AG09309 (cell line): ENCODE results near the gene H3-3A.
A peak's percentile ranks its signal among the peaks of the same experiment; 100 is the strongest.

Experiments
- DNase-seq: peaks from one replicate; pipeline ENCODE4 v3.0.0-alpha.2; 2010; ENCODE audit warnings: low read depth
- H3K4me3 ChIP-seq: 2 replicates; pipeline ENCODE4 v1.5.1; 2011; ENCODE audit warnings: mild to moderate bottlenecking, low read depth, low read length, moderate library complexity; ENCODE audit not compliant: control insufficient read depth
- TF ChIP-seq, protein P1 (sequence below): IDR thresholded peaks from 2 replicates; pipeline ENCODE4 v1.5.1; 2011; ENCODE audit warnings: mild to moderate bottlenecking, low read depth, low read length, inconsistent platforms; ENCODE audit not compliant: insufficient read depth, control insufficient read depth; ENCODE audit errors: missing control alignments

The H3-3A gene

DNA sequence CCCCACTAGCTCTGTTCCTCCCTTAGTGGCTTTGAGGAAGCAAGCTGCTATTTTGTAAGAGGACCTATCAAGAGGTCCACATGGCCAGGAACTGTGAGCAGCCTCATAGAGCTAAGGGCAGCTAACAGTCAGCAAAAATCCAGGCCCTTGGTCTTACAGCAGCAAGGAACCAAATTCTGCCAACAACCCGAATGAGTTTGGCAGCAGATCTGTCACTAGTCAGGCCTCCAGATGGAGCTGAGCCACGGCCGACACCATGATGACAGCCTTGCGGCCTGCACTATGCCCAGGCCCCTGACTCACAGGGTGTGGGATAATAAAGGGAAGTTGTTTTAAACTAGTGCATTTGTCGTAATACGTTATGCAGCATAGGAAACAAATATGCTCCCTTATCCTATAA is 28.0 kb upstream of the H3-3A start:
- DNase-seq = peak; percentile 98
- TF ChIP-seq, protein P1, sequence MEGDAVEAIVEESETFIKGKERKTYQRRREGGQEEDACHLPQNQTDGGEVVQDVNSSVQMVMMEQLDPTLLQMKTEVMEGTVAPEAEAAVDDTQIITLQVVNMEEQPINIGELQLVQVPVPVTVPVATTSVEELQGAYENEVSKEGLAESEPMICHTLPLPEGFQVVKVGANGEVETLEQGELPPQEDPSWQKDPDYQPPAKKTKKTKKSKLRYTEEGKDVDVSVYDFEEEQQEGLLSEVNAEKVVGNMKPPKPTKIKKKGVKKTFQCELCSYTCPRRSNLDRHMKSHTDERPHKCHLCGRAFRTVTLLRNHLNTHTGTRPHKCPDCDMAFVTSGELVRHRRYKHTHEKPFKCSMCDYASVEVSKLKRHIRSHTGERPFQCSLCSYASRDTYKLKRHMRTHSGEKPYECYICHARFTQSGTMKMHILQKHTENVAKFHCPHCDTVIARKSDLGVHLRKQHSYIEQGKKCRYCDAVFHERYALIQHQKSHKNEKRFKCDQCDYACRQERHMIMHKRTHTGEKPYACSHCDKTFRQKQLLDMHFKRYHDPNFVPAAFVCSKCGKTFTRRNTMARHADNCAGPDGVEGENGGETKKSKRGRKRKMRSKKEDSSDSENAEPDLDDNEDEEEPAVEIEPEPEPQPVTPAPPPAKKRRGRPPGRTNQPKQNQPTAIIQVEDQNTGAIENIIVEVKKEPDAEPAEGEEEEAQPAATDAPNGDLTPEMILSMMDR = no peak

DNA sequence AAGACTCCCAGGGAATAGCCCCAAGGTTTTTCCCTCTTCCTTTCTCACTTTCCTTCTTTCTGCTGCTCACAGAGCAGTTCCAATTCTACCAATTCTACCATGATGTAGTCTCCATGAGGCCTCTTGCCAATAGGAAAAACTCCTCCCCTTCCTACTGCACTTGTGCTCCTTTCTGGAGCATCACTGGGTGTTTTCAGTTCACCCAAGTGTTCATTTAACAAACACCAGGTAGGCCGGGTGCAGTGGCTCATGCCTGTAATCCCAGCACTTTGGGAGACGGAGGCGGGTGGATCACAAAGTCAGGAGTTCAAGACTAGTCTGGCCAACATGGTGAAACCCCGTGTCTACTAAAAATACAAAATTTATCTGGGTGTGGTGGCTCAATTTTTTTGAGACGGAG is 26.6 kb upstream of the H3-3A start:
- TF ChIP-seq, protein P1 = no peak
- no peak for DNase-seq
- no peak overlapping the region for H3K4me3 ChIP-seq

More for the DNA sequence above, 28.0 kb upstream of the H3-3A start:
- H3K4me3 ChIP-seq = no peak overlapping the region

DNA sequence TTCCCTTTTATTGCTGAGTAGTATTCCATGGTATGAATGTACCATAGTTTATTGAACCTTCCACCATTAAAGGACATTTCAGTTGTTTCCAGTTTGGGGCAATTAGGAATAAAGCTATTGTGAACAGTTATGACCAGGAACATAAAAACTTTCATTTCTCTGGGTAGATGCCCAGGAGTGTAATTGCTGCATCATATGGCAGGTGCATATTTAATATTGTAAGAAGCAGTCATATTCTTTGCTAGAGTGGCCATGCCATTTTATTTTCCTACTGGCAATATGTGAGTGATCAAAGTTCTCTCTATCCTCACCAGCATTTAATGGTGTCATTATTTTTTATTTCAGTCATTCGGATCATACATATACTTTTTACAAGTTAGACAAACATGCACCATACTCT is 23.9 kb upstream of the H3-3A start:
- no peak for DNase-seq
- TF ChIP-seq, protein P1 = no peak
- no peak overlapping the region for H3K4me3 ChIP-seq

DNA sequence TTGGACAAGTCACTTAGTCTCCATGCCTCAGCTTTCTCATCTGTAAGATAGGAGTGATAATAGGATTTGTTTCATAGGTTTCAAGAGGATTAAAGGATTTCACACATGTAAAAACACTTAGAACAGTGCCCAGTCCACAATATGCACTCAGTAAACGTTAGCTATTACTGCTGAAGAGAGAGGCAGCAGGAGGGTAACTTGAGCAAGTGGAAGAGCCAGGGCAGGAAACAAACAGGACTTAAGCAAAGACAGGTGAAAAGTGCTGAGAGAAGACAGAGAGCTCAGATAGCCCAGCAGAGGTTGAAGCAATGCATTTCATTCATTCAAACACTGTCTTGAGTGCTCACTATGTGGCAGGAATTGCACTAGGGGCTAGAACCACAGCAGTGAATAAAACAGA is 21.1 kb upstream of the H3-3A start:
- TF ChIP-seq, protein P1 = no peak
- no peak overlapping the region for H3K4me3 ChIP-seq
- no peak for DNase-seq

DNA sequence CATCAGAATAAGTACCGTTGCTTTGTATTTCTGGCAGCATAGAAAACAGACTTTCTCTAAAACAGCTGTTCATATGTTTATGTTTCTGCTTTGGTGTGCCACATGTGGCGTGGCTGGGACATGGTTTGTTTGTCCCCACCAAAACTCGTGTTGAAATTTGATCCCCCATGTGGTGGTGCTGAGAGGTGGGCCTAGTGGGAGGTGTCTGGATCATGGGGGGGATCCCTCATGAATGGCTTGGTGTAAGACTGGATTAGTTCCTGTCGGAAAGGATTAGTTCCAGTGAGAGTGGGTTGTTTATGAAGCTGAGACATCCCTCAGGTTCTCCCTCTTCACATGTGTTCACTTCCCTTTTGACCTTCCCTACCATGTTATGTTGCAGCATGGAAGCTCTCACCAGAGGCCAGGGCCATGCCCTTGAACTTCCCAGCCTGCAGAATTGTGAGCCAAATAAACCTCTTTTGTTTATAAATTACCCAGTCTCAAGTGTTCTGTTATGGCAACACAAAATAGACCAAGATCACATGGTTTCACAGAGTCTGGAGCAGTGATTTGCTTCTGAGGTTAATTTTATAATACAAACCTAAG is 17.9 kb upstream of the H3-3A start:
- no peak for DNase-seq
- no peak overlapping the region for H3K4me3 ChIP-seq
- TF ChIP-seq, protein P1 = no peak

DNA sequence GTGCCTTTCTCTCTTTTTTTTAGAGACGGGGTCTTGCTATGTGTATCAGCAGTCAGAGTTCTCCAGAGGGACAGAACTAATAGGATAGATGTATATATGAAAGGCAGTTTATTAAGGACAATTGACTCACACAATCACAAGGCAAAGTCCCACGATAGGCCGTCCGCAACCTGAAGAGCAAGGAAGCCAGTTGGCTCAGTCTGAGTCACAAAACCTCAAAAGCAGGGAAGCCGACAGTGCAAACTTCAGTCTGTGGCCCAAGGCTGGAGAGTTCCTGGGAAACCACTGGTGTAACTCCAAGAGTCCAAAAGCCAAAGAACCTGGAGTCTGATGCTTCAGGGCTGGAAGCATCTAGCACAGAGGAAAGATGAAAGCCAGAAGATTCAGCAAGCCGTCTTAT is 16.3 kb upstream of the H3-3A start:
- H3K4me3 ChIP-seq = no peak overlapping the region
- peak; percentile 23 for DNase-seq
- TF ChIP-seq, protein P1 = no peak

DNA sequence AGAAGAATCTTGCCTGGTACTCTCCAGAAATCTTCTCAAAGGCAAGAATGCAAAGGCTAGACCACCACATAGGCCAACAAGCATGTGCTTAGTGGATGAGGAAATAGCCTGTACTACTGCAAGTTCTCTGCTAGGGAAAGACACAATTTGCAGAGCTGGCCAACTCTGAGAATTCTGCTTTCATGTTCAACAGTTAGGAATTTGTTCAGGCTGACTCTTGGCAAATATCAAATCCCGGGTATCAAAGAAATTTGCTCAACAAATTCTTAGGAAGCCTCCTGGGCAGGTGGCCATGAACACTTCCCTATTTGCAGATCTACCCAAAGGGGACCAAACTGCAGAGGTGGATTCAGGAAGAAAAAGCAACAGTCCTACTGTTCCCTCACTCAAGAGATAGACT is 15.0 kb upstream of the H3-3A start:
- DNase-seq = no peak
- TF ChIP-seq, protein P1 = no peak
- H3K4me3 ChIP-seq = no peak overlapping the region
